MM.1S (cell line): ENCODE results near the gene PDS5B.

Source experiments
- DNase-seq: peaks from one replicate; pipeline ENCODE4 v3.0.0-alpha.2; 2015
- H2AFZ ChIP-seq: fragments of 300-600 bp; sonication (generic); 2 replicates; pipeline ENCODE4 v1.6.0; 2016; ENCODE audit warnings: antibody characterized with exemption, low read length
- H3F3A ChIP-seq: fragments of 300-600 bp; sonication (generic); 2 replicates; pipeline ENCODE4 v1.6.1; 2016; ENCODE audit warnings: mild to moderate bottlenecking, antibody characterized with exemption, low read length, moderate library complexity, mixed read lengths; ENCODE audit not compliant: insufficient read depth
- H3K27ac ChIP-seq: fragments of 300-600 bp; sonication (generic); 2 replicates; pipeline ENCODE4 v1.5.1; 2016; ENCODE audit warnings: mild to moderate bottlenecking, low read length
- H3K27me3 ChIP-seq: fragments of 300-600 bp; sonication (generic); replicated peaks from 2 replicates; pipeline ENCODE4 v1.6.0; 2016; ENCODE audit warnings: low read length; ENCODE audit not compliant: insufficient read depth
- H3K36me3 ChIP-seq: fragments of 300-600 bp; sonication (generic); replicated peaks from 2 replicates; pipeline ENCODE4 v1.6.1; 2016; ENCODE audit warnings: mild to moderate bottlenecking, low read length, mixed read lengths; ENCODE audit not compliant: insufficient read depth
- H3K4me1 ChIP-seq: fragments of 300-600 bp; sonication (generic); 2 replicates; pipeline ENCODE4 v1.6.1; 2016; ENCODE audit warnings: low read length, mixed read lengths
- H3K4me2 ChIP-seq: fragments of 300-600 bp; sonication (generic); 2 replicates; pipeline ENCODE4 v1.6.0; 2016; ENCODE audit warnings: low read depth, low read length
- H3K4me3 ChIP-seq: fragments of 300-600 bp; sonication (generic); 2 replicates; pipeline ENCODE4 v1.5.1; 2016; ENCODE audit warnings: low read length, mixed read lengths
- H3K79me2 ChIP-seq: fragments of 300-600 bp; sonication (generic); 2 replicates; pipeline ENCODE4 v1.6.1; 2016; ENCODE audit warnings: mixed run types, low read length, mixed read lengths
- H3K9ac ChIP-seq: fragments of 300-600 bp; sonication (generic); 2 replicates; pipeline ENCODE4 v1.6.1; 2016; ENCODE audit warnings: low read length, mixed read lengths
- H3K9me2 ChIP-seq: fragments of 300-600 bp; sonication (generic); replicated peaks from 2 replicates; pipeline ENCODE4 v1.6.1; 2016; ENCODE audit warnings: mild to moderate bottlenecking, low read length, mixed read lengths; ENCODE audit not compliant: insufficient read depth
- H3K9me3 ChIP-seq: fragments of 300-600 bp; sonication (generic); replicated peaks from 2 replicates; pipeline ENCODE4 v1.6.1; 2016; ENCODE audit warnings: mild to moderate bottlenecking, low read length, mixed read lengths; ENCODE audit not compliant: insufficient read depth
- H4K20me1 ChIP-seq: fragments of 300-600 bp; sonication (generic); 2 replicates; pipeline ENCODE4 v1.6.1; 2016; ENCODE audit warnings: mild to moderate bottlenecking, low read length, moderate library complexity, mixed read lengths; ENCODE audit not compliant: insufficient read depth
- EZH2 ChIP-seq: fragments of 300-600 bp; sonication (generic); optimal IDR thresholded peaks from 2 replicates; pipeline ENCODE3; 2017; ENCODE audit warnings: low read depth, mild to moderate bottlenecking, antibody characterized with exemption, low read length, mixed read lengths
- EZH2phosphoT487 ChIP-seq: fragments of 300-600 bp; sonication (generic); IDR thresholded peaks from 2 replicates; pipeline ENCODE4 v1.6.1; 2018; ENCODE audit warnings: antibody characterized with exemption, low read length
- TF ChIP-seq, protein P1 (sequence below): fragments of 300-600 bp; sonication (generic); IDR thresholded peaks from 2 replicates; pipeline ENCODE4 v1.5.1; 2016; ENCODE audit warnings: antibody characterized with exemption, low read length, mixed read lengths

Gene PDS5B

DNA sequence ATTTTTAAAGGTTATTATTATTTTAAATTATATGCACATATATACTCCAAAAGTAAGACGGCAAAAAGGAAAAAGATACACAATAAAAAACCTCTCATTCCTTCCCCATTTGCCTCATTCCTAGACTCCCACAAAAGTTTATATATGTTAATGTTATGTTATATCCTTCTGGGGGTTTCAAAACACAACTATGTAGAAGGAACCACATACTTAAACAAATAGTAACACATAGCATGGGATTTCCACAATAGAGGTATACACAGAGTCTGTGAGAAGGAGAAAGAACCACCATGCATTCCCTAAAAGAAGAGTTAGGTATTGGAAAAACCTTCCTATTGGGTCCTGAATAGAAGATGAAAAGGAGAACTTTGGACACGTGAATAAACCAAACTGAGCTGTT, 9.1 kb downstream of the PDS5B start:
- H3K36me3 ChIP-seq = no peaks in the 10 kb centered on the region
- H3K4me3 ChIP-seq = no peak overlapping the region
- no peaks in the 10 kb centered on the region for H3K9me2 ChIP-seq
- H3K9ac ChIP-seq = no peak overlapping the region
- H2AFZ ChIP-seq = no peak overlapping the region
- H3K27me3 ChIP-seq = no peaks in the 10 kb centered on the region
- TF ChIP-seq EZH2phosphoT487 (no peak), EZH2 (no peak)
- TF ChIP-seq, protein P1, sequence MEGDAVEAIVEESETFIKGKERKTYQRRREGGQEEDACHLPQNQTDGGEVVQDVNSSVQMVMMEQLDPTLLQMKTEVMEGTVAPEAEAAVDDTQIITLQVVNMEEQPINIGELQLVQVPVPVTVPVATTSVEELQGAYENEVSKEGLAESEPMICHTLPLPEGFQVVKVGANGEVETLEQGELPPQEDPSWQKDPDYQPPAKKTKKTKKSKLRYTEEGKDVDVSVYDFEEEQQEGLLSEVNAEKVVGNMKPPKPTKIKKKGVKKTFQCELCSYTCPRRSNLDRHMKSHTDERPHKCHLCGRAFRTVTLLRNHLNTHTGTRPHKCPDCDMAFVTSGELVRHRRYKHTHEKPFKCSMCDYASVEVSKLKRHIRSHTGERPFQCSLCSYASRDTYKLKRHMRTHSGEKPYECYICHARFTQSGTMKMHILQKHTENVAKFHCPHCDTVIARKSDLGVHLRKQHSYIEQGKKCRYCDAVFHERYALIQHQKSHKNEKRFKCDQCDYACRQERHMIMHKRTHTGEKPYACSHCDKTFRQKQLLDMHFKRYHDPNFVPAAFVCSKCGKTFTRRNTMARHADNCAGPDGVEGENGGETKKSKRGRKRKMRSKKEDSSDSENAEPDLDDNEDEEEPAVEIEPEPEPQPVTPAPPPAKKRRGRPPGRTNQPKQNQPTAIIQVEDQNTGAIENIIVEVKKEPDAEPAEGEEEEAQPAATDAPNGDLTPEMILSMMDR = no peak
- H3K27ac ChIP-seq = no peak overlapping the region
- no peaks in the 10 kb centered on the region for H3K4me1 ChIP-seq
- DNase-seq = no peak
- H3K9me3 ChIP-seq = no peaks in the 10 kb centered on the region
- peaks cover 96% of the 10 kb centered on the region for H3K79me2 ChIP-seq
- H3F3A ChIP-seq = no peaks in the 10 kb centered on the region
- peaks cover 3% of the 10 kb centered on the region; the same call in 1 of the 2 replicates for H4K20me1 ChIP-seq
- no peak overlapping the region for H3K4me2 ChIP-seq

DNA sequence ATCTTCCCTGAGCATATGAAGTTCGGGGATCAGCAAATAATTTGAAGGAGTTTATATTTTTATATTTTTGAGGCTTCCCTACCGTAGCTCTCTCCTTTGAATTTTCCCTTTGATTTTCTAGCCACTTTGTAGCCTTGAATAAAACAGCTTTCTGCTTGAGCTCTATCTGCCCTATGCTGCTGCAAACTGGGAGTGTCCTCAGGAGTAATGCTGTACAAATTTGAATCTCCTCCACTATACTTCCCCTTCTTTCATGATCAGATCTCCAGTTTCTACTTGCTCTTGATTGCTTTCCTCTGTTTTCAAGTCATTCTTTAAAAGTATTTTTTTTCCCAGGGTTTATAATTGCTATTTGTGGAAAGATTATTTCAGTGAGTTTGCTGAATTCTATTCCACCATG, 14.6 kb downstream of the PDS5B start:
- H2AFZ ChIP-seq = no peak overlapping the region
- H3K9ac ChIP-seq = no peak overlapping the region
- H4K20me1 ChIP-seq = 0 out of 2 replicates have a peak, but pooled peaks cover 3% of the 10 kb centered on the region
- H3K27ac ChIP-seq = no peak overlapping the region
- H3F3A ChIP-seq = no peaks in the 10 kb centered on the region
- no peaks in the 10 kb centered on the region for H3K27me3 ChIP-seq
- peaks cover 9% of the 10 kb centered on the region; the same call in 1 of the 2 replicates for H3K4me1 ChIP-seq
- no peak overlapping the region for H3K4me2 ChIP-seq
- H3K79me2 ChIP-seq = peaks cover 76% of the 10 kb centered on the region
- no peaks in the 10 kb centered on the region for H3K9me2 ChIP-seq
- H3K9me3 ChIP-seq = no peaks in the 10 kb centered on the region
- no peak for DNase-seq
- TF ChIP-seq EZH2 (no peak), EZH2phosphoT487 (no peak)
- TF ChIP-seq, protein P1 = no peak
- no peak overlapping the region for H3K4me3 ChIP-seq
- H3K36me3 ChIP-seq = no peaks in the 10 kb centered on the region

DNA sequence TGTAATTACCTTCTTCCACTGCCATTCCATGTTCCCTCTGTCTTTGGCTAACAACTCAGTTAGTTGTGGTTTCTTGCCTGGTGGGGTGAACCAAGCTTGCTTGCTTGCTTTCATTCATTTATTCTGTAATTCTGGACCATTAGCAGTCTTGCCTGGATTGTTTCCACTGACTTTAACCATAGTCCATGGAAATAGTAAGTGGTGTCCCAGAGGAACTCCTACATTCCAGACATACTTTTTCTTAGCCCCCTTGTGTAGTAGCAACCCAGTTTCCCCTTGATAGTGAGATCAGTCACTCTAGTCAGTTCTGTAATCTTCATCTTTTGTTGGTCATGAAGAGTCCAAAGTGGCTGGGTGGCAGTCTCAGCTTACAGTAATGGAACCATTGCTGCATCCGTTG, 23.2 kb downstream of the PDS5B start:
- TF ChIP-seq EZH2 (no peak), EZH2phosphoT487 (no peak)
- TF ChIP-seq, protein P1 = no peak
- DNase-seq = no peak
- no peaks in the 10 kb centered on the region for H4K20me1 ChIP-seq
- no peak overlapping the region for H2AFZ ChIP-seq
- H3K4me3 ChIP-seq = no peak overlapping the region
- no peaks in the 10 kb centered on the region for H3F3A ChIP-seq
- H3K9me2 ChIP-seq = no peaks in the 10 kb centered on the region
- H3K9me3 ChIP-seq = no peaks in the 10 kb centered on the region
- no peaks in the 10 kb centered on the region for H3K36me3 ChIP-seq
- no peak overlapping the region for H3K4me2 ChIP-seq
- no peaks in the 10 kb centered on the region for H3K4me1 ChIP-seq
- no peak overlapping the region for H3K9ac ChIP-seq
- H3K27ac ChIP-seq = no peak overlapping the region
- peaks cover 82% of the 10 kb centered on the region for H3K79me2 ChIP-seq
- no peaks in the 10 kb centered on the region for H3K27me3 ChIP-seq
